HG03095 (cell line): Measurements from ENCODE around the gene PCSK7.
"Not testable (repeated sequence)": the region's sequence is repeated elsewhere in the genome, so short reads cannot be mapped to it uniquely, and the experiment has no call there.

Experiments
- ATAC-seq: cut with Tn5 transposase; IDR thresholded peaks from one replicate; pipeline ENCODE4 v1.9.1; 2021; ENCODE audit warnings: moderate library complexity; ENCODE audit not compliant: unreplicated experiment

The PCSK7 gene

GRCh38 chr11:117217141-117218084 lies 14.5 kb downstream of the PCSK7 start:
- ATAC-seq = no peak

- no peak for ATAC-seq
These were observed 17.3 kb downstream of the PCSK7 start for GRCh38 chr11:117214404-117215110.

- ATAC-seq = no peak
These were observed 19.0 kb downstream of the PCSK7 start for GRCh38 chr11:117212697-117213355.

GRCh38 chr11:117210620-117211019 lies 21.3 kb downstream of the PCSK7 start:
- no peak for ATAC-seq

GRCh38 chr11:117209351-117210125 lies 22.3 kb downstream of the PCSK7 start:
- not testable (repeated sequence) for ATAC-seq

- ATAC-seq = not testable (repeated sequence)
These were observed 23.2 kb downstream of the PCSK7 start for GRCh38 chr11:117208710-117209109.

- not testable (repeated sequence) for ATAC-seq
These were observed 24.4 kb downstream of the PCSK7 start for GRCh38 chr11:117207481-117207880.

GRCh38 chr11:117206859-117207258 lies 25.0 kb downstream of the PCSK7 start:
- ATAC-seq = not testable (repeated sequence)

GRCh38 chr11:117206111-117206510 lies 25.8 kb downstream of the PCSK7 start:
- ATAC-seq = not testable (repeated sequence)

- ATAC-seq = no peak
These were observed 26.6 kb downstream of the PCSK7 start for GRCh38 chr11:117205211-117205818.

GRCh38 chr11:117204283-117205080 lies 27.4 kb downstream of the PCSK7 start:
- no peak for ATAC-seq

GRCh38 chr11:117203069-117203407 lies 28.8 kb downstream of the PCSK7 start:
- ATAC-seq = no peak

- no peak for ATAC-seq
These were observed 29.3 kb downstream of the PCSK7 start for GRCh38 chr11:117202386-117203068.

GRCh38 chr11:117201658-117202305 lies 30.1 kb downstream of the PCSK7 start:
- ATAC-seq = no peak

GRCh38 chr11:117200813-117201657 lies 30.8 kb downstream of the PCSK7 start:
- ATAC-seq = no peak

GRCh38 chr11:117199916-117200812 lies 31.7 kb downstream of the PCSK7 start:
- no peak for ATAC-seq
